B cell (primary cell): ENCODE data around the gene RBM33. TPM values are rescaled to one million over a fixed set of nuclear protein-coding genes. Genes with fewer than 3 reads are reported as not detected.

ENCODE experiments used
- ATAC-seq: fragments of 200-7000 bp; cut with Tn5 transposase; one replicate; pipeline ENCODE4 v1.10.0; 2021; ENCODE audit warnings: low read depth, mild to moderate bottlenecking, moderate number of reproducible peaks, moderate library complexity
- CTCF ChIA-PET: fragments of 350-600 bp; sonication (Branson Sonifier 250); formaldehyde crosslinking; loops from one replicate; lab custom pipeline; 2021; ENCODE audit warnings: antibody characterized with exemption, inconsistent platforms; lab: Charles Lee
- POLR2A ChIA-PET: fragments of 350-600 bp; sonication (Branson Sonifier 250); formaldehyde crosslinking; loops from one replicate; lab custom pipeline; 2021; ENCODE audit warnings: antibody characterized with exemption; lab: Charles Lee
- DNase-seq: peaks from one replicate; pipeline ENCODE4 v3.0.0; 2013
- H2AFZ ChIP-seq: 2 replicates; pipeline ENCODE4 v1.6.1; 2012; ENCODE audit warnings: mild to moderate bottlenecking, low read depth, low read length; ENCODE audit not compliant: insufficient read depth, poor library complexity, severe bottlenecking
- H3K27ac ChIP-seq, 2 donors: 1 replicate in 1 of 2; 2 replicates in 1 of 2; pipeline ENCODE4 v1.5.1; 2012 to 2013; ENCODE audit warnings: low read length in 2 of 2, mild to moderate bottlenecking in 2 of 2, moderate library complexity in 1 of 2
- H3K27me3 ChIP-seq, 4 experiments: fragments of 200-600 bp in 1 of 4; sonication (generic) in 1 of 4; replicated peaks in 1 of 4; 1 replicate in 2 of 4; 2 replicates in 2 of 4; pipeline versions ENCODE4 v1.6.1 to v1.7.0; 2013 to 2016; ENCODE audit warnings: low read length in 3 of 4, mild to moderate bottlenecking in 2 of 4, mixed read lengths in 1 of 4, moderate library complexity in 1 of 4; ENCODE audit not compliant: insufficient read depth in 4 of 4, control insufficient read depth in 3 of 4; ENCODE audit errors: control extremely low read depth in 1 of 4
- H3K36me3 ChIP-seq, 2 experiments: replicated peaks in 1 of 2; 1 replicate in 1 of 2; 2 replicates in 1 of 2; pipeline versions ENCODE4 v1.6.1 to v1.7.1; 2013; ENCODE audit warnings: low read length in 1 of 2; ENCODE audit not compliant: insufficient read depth in 2 of 2, control insufficient read depth in 1 of 2; ENCODE audit errors: control extremely low read depth in 1 of 2, extremely low read depth in 1 of 2
- H3K4me1 ChIP-seq, 2 donors: fragments of 200-600 bp in 1 of 2; sonication (generic) in 1 of 2; 1 replicate in 1 of 2; 2 replicates in 1 of 2; pipeline versions ENCODE4 v1.5.1 to v1.6.1; 2013 to 2017; ENCODE audit warnings: low read length in 2 of 2; ENCODE audit not compliant: control insufficient read depth in 2 of 2, insufficient read depth in 2 of 2
- H3K4me2 ChIP-seq: replicated peaks from 2 replicates; pipeline ENCODE3; 2012; ENCODE audit warnings: mild to moderate bottlenecking, low read depth, low read length; ENCODE audit not compliant: poor library complexity, severe bottlenecking
- H3K4me3 ChIP-seq, 5 experiments: fragments of 200-600 bp in 1 of 5; sonication (generic) in 1 of 5; 1 replicate in 3 of 5; 2 replicates in 2 of 5; pipeline versions ENCODE4 v1.5.1 to v1.7.0; 2011 to 2016; ENCODE audit warnings: low read length in 4 of 5, mild to moderate bottlenecking in 4 of 5, low read depth in 2 of 5, control low read depth in 1 of 5, moderate library complexity in 1 of 5; ENCODE audit not compliant: insufficient read depth in 1 of 5; ENCODE audit errors: control extremely low read depth in 1 of 5, extremely low read depth in 1 of 5
- H3K79me2 ChIP-seq: fragments of 200-600 bp; sonication (generic); one replicate; pipeline ENCODE4 v1.6.0; 2016; ENCODE audit warnings: low read length; ENCODE audit not compliant: control insufficient read depth, insufficient read depth
- H3K9ac ChIP-seq: fragments of 200-600 bp; sonication (generic); 2 replicates; pipeline ENCODE4 v1.6.1; 2017; ENCODE audit warnings: mild to moderate bottlenecking, low read length, moderate library complexity
- H3K9me3 ChIP-seq, 3 donors: one replicate each; pipeline versions ENCODE4 v1.6.1 to v1.7.1; 2013; ENCODE audit warnings: low read length in 2 of 3; ENCODE audit not compliant: control insufficient read depth in 2 of 3, insufficient read depth in 1 of 3; ENCODE audit errors: control extremely low read depth in 1 of 3
- H4K20me1 ChIP-seq: 2 replicates; pipeline ENCODE4 v1.6.0; 2012; ENCODE audit warnings: mild to moderate bottlenecking, low read length; ENCODE audit not compliant: insufficient read depth, control insufficient read depth, poor library complexity, severe bottlenecking
- H3K27ac Mint-ChIP-seq: one replicate; pipeline ENCODE4 v1.8.0; 2021; ENCODE audit warnings: mixed read lengths
- H3K27me3 Mint-ChIP-seq: one replicate; pipeline ENCODE4 v1.8.0; 2021; ENCODE audit warnings: mixed read lengths
- H3K4me1 Mint-ChIP-seq: one replicate; pipeline ENCODE4 v1.8.0; 2021; ENCODE audit warnings: mixed read lengths
- H3K4me3 Mint-ChIP-seq: one replicate; pipeline ENCODE4 v1.8.0; 2021; ENCODE audit warnings: mixed read lengths
- H3K9me3 Mint-ChIP-seq: one replicate; pipeline ENCODE4 v1.8.0; 2022; ENCODE audit warnings: mixed read lengths; ENCODE audit not compliant: insufficient read depth
- EZH2 ChIP-seq: IDR thresholded peaks from 2 replicates; pipeline ENCODE4 v1.6.1; 2012; ENCODE audit warnings: borderline replicate concordance, low read depth, mild to moderate bottlenecking, moderate library complexity, low read length; ENCODE audit not compliant: insufficient read depth, poor library complexity, severe bottlenecking
- WGBS: methylation state at CpG from one replicate; pipeline ENCODE4 v1.1.5; 2013; ENCODE audit warnings: missing lambda C conversion rate; ENCODE audit not compliant: insufficient coverage; 5-methylcytosine and 5-hydroxymethylcytosine counted together
- intact Hi-C: fragments of 100-400 bp; cut with micrococcal nuclease; formaldehyde crosslinking; loops from one replicate; pipeline ENCODE4 v1.10.0; 2022
- polyA plus RNA-seq: library from polyadenylated mRNA; depleted of rRNA; stranded (reverse); fragments of >200 nt; gene quantifications from 2 replicates; pipeline ENCODE4 v1.2.3, GENCODE V29; 2012
- total RNA-seq, 2 donors: library from RNA; stranded (reverse); fragments of 120-200 nt in 1 of 2; gene quantifications; 1 replicate in 1 of 2; 2 replicates in 1 of 2; pipeline versions ENCODE4 v1.2.3 to v1.2.4, GENCODE V29; 2013 to 2022
- TF ChIP-seq, protein P1 (sequence below): fragments of 200-600 bp; IDR thresholded peaks from one replicate; pipeline ENCODE4 v1.8.0; 2022; ENCODE audit warnings: antibody characterized with exemption, mild to moderate bottlenecking

RBM33 gene
- total and polyA plus RNA-seq, 2 donors (not counting 1 experiment from before 2014, with no cell fraction given) = 33.5 to 189 TPM

DNA sequence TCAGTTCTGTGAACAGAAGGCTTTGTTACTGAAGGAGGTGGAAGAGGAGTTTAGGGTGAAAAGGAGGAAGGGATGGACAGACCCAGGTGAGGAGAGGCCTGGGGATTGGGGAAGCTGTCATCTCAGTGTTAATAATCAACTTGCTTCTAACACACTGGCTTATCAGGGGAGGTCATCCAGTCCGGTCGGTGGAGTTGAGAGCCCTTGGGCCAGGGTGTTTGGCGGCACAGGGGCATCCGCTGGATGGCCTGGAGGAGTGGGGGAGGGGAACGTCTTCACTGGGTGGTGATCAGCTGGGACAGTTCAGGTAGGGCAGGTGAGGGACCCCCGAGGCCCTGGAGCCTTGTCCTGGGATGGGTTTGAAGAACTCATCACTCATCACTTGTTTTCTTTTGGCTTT, 133.9 kb downstream of the RBM33 start:
- 100% methylated on average over 4 of the region's 6 CpGs for WGBS
- Histone ChIP-seq H3K9me3 (no peaks in the 10 kb centered on the region), H3K4me2 (no peak overlapping the region), H3K27me3 (no peaks in the 10 kb centered on the region), H3K4me3 (no peak overlapping the region), H3K27ac (no peak overlapping the region), H3K36me3 (peaks cover 0 to 89% of the 10 kb centered on the region in 2 experiments), H3K9ac (no peak overlapping the region), H4K20me1 (peaks cover 36% of the 10 kb centered on the region), H3K79me2 (peaks cover 8% of the 10 kb centered on the region), H2AFZ (no peak overlapping the region), H3K4me1 (no peaks in the 10 kb centered on the region)
- Mint-ChIP-seq H3K4me1 (no peaks in the 10 kb centered on the region), H3K27ac (no peak overlapping the region), H3K9me3 (no peaks in the 10 kb centered on the region), H3K4me3 (no peak overlapping the region), H3K27me3 (no peaks in the 10 kb centered on the region)
- TF ChIP-seq, protein P1, sequence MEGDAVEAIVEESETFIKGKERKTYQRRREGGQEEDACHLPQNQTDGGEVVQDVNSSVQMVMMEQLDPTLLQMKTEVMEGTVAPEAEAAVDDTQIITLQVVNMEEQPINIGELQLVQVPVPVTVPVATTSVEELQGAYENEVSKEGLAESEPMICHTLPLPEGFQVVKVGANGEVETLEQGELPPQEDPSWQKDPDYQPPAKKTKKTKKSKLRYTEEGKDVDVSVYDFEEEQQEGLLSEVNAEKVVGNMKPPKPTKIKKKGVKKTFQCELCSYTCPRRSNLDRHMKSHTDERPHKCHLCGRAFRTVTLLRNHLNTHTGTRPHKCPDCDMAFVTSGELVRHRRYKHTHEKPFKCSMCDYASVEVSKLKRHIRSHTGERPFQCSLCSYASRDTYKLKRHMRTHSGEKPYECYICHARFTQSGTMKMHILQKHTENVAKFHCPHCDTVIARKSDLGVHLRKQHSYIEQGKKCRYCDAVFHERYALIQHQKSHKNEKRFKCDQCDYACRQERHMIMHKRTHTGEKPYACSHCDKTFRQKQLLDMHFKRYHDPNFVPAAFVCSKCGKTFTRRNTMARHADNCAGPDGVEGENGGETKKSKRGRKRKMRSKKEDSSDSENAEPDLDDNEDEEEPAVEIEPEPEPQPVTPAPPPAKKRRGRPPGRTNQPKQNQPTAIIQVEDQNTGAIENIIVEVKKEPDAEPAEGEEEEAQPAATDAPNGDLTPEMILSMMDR = no peak
- no peak for TF ChIP-seq EZH2
- DNase-seq = no peak
- intact Hi-C loops = no loop called here
- ChIA-PET POLR2A (no interaction called here), CTCF (interaction anchor here (0.6 to 1.7 kb wide), 4 partner anchors 11 to 180 kb away, joined by 3 to 8 read pairs (median 4); no protein-coding TSS in a partner anchor)
- no peak for ATAC-seq

DNA sequence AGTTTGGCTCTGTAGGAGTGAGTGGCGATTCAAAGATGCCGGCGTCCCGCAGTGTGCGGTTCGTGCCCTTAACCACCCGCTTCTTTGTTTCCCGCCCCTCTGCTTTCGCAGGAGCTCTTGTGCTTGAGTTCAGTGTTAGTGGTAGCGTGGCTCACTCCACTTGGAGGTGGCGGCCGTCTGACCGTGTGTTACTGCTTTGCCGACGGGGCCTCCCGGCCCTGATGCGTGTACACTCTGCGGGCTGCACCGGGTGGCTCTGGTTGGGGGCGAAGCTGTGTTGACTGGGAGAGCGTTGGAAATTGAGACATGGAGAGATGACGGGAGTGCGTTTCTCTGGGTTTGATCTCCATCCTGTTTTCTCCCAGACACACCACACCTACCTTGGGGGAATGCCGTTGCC, 136.4 kb downstream of the RBM33 start:
- Mint-ChIP-seq H3K4me1 (no peaks in the 10 kb centered on the region), H3K27me3 (no peaks in the 10 kb centered on the region), H3K9me3 (no peaks in the 10 kb centered on the region), H3K27ac (no peak overlapping the region), H3K4me3 (no peak overlapping the region)
- no peak overlapping the region for H2AFZ ChIP-seq
- H3K4me1 ChIP-seq = no peaks in the 10 kb centered on the region
- H3K27ac ChIP-seq = no peak overlapping the region
- H3K4me2 ChIP-seq = no peak overlapping the region
- ChIA-PET POLR2A (interaction anchor here (0.6 kb wide), 1 partner anchor 88 kb away, joined by 3 read pairs; no protein-coding TSS in a partner anchor), CTCF (no interaction called here)
- peaks cover 28% of the 10 kb centered on the region for H4K20me1 ChIP-seq
- intact Hi-C loops = no loop called here
- H3K9ac ChIP-seq = no peak overlapping the region
- no peak overlapping the region for H3K4me3 ChIP-seq
- 95% methylated on average over 20 of the region's 24 CpGs for WGBS
- no peaks in the 10 kb centered on the region for H3K27me3 ChIP-seq
- H3K36me3 ChIP-seq = peaks cover 0 to 71% of the 10 kb centered on the region in 2 experiments
- ATAC-seq (no peak), DNase-seq (no peak)
- H3K79me2 ChIP-seq = peaks cover 5% of the 10 kb centered on the region
- TF ChIP-seq, protein P1 = no peak
- TF ChIP-seq EZH2 = no peak
- H3K9me3 ChIP-seq = no peaks in the 10 kb centered on the region
